ENCODE results near the gene MCM8.

Gene MCM8

GRCh38 chr20:6034134-6034969 is 83.9 kb downstream of the MCM8 start:
- CTCF ChIA-PET = interaction anchor here (0.7 to 1.6 kb wide), 5 partner anchors 17 to 505 kb away, joined by 3 to 7 read pairs (median 3); no protein-coding TSS in a partner anchor
- POLR2A ChIA-PET = interaction anchor here (0.9 kb wide), 1 partner anchor 26 kb away, joined by 3 read pairs; no protein-coding TSS in a partner anchor

GRCh38 chr20:6036213-6036612 is 85.8 kb downstream of the MCM8 start:
- ChIA-PET CTCF (interaction anchor here (1.0 kb wide), 1 partner anchor 506 kb away, joined by 4 read pairs; no protein-coding TSS in a partner anchor), POLR2A (no interaction called here)
- no peak overlapping the region for H3K4me3 ChIP-seq (ENCODE audit: low read depth, low read length)
- TF ChIP-seq CTCF (IDR thresholded peaks at IDR 0.05; ENCODE audit: insufficient read depth, low read length, missing control alignments) = no peak
- no peak for DNase-seq (ENCODE audit: low read depth, low spot score)

More at GRCh38 chr20:6034134-6034969, 83.9 kb downstream of the MCM8 start:
- H3K4me3 ChIP-seq (ENCODE audit: low read depth, low read length) = no peak overlapping the region
- no peak for DNase-seq (ENCODE audit: low read depth, low spot score)
- no peak for TF ChIP-seq CTCF (IDR thresholded peaks at IDR 0.05; ENCODE audit: insufficient read depth, low read length, missing control alignments)

DNA sequence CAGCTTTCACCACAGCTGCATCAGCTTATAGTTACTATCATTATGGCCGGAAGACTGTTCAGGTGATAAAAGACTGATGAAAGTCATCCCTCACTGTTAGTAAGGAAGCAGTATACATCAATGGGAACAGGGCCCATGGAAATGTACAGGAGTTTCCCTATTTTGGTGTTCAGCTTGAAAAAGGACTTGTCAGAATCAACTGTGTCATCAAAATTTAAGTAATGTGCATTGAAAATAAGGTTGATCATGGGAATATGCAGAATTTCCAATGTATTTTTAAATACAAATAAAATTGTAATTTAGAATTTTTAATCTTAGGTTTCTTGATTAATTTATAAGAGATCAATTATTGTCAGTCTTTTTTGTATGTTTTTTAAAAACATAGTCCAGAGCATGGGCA is 86.6 kb downstream of the MCM8 start:
- TF ChIP-seq CTCF (IDR thresholded peaks at IDR 0.05; ENCODE audit: insufficient read depth, low read length, missing control alignments) = no peak
- CTCF ChIA-PET = interaction anchor here (1.8 kb wide), 1 partner anchor 40 kb away, joined by 4 read pairs; no protein-coding TSS in a partner anchor
- POLR2A ChIA-PET = no interaction called here
- DNase-seq (ENCODE audit: low read depth, low spot score) = no peak
- H3K4me3 ChIP-seq (ENCODE audit: low read depth, low read length) = no peak overlapping the region

DNA sequence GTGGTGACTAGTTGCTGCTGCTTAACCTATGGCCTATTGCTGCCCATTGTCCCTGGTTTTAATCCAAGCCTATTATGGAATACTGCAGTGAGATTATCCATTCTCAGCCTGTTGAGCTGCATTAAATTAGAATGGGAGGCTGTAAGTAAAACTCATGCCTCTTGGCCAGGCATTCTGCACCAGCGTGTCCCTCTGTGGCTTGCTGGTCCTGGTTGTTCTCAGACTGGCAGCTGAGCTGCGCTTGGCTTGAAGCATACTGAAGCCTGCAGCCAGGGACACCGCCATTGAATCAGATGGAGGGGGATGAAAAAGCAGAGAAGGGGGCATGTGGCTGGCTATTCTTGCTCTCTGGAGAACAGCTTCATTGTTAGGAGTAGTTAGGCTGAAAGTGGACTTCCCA is 87.8 kb downstream of the MCM8 start:
- no peak overlapping the region for H3K4me3 ChIP-seq (ENCODE audit: low read depth, low read length)
- CTCF ChIA-PET = interaction anchor here (0.8 to 1.8 kb wide), 2 partner anchors 10 to 39 kb away, joined by 3 to 4 read pairs; no protein-coding TSS in a partner anchor
- POLR2A ChIA-PET = no interaction called here
- TF ChIP-seq CTCF (IDR thresholded peaks at IDR 0.05; ENCODE audit: insufficient read depth, low read length, missing control alignments) = no peak
- DNase-seq (ENCODE audit: low read depth, low spot score) = no peak

DNA sequence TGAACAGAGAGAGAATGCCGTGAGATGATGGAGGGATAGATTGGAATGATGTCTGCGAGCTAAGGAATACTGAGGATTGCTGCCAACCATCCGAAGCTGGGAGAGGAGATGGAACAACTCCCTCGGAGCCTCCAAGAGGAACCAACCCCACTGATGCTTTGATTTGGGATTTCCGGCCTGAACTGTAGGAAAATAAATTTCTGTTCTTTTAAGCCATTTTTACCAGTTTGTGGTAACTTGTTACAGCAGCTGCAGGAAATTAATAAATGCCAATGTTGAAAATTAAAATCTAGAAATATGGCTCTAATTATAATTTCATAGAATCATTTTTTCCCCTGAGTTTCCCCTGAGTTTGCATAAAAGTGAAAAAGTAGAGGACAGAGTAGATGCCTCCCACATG is 89.3 kb downstream of the MCM8 start:
- ChIA-PET CTCF (interaction anchor here (1.3 to 1.7 kb wide), 3 partner anchors 14 to 510 kb away, joined by 3 to 5 read pairs (median 4); partner anchors contain the start of gene LRRN4), POLR2A (no interaction called here)
- no peak for DNase-seq (ENCODE audit: low read depth, low spot score)
- TF ChIP-seq CTCF (IDR thresholded peaks at IDR 0.05; ENCODE audit: insufficient read depth, low read length, missing control alignments) = no peak
- no peak overlapping the region for H3K4me3 ChIP-seq (ENCODE audit: low read depth, low read length)

GRCh38 chr20:6040540-6040939 is 90.1 kb downstream of the MCM8 start:
- POLR2A ChIA-PET = no interaction called here
- CTCF ChIA-PET = interaction anchor here (1.3 to 1.7 kb wide), 3 partner anchors 13 to 511 kb away, joined by 3 to 5 read pairs (median 4); partner anchors contain the start of gene LRRN4
- no peak overlapping the region for H3K4me3 ChIP-seq (ENCODE audit: low read depth, low read length)
- no peak for DNase-seq (ENCODE audit: low read depth, low spot score)
- no peak for TF ChIP-seq CTCF (IDR thresholded peaks at IDR 0.05; ENCODE audit: insufficient read depth, low read length, missing control alignments)

Measured in AG04449 (cell line).